Measurements from ENCODE around the gene ZFYVE28. TPM values are rescaled to one million over a fixed set of nuclear protein-coding genes. Genes with fewer than 3 reads are reported as not detected.

The ZFYVE28 gene
- total RNA-seq, 1 donor from 2014 or later, result 16.6 TPM

- H3K36me3 ChIP-seq, result peaks cover 68% of the 10 kb centered on the region
- H3K4me1 ChIP-seq, result peaks cover 9% of the 10 kb centered on the region
- intact Hi-C loops (cut with DNase I), result no loop called here
- H3K27me3 ChIP-seq, result no peaks in the 10 kb centered on the region
- TF ChIP-seq, protein P1, sequence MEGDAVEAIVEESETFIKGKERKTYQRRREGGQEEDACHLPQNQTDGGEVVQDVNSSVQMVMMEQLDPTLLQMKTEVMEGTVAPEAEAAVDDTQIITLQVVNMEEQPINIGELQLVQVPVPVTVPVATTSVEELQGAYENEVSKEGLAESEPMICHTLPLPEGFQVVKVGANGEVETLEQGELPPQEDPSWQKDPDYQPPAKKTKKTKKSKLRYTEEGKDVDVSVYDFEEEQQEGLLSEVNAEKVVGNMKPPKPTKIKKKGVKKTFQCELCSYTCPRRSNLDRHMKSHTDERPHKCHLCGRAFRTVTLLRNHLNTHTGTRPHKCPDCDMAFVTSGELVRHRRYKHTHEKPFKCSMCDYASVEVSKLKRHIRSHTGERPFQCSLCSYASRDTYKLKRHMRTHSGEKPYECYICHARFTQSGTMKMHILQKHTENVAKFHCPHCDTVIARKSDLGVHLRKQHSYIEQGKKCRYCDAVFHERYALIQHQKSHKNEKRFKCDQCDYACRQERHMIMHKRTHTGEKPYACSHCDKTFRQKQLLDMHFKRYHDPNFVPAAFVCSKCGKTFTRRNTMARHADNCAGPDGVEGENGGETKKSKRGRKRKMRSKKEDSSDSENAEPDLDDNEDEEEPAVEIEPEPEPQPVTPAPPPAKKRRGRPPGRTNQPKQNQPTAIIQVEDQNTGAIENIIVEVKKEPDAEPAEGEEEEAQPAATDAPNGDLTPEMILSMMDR (IDR thresholded peaks at IDR 0.05), result no peak
- H3K27ac ChIP-seq, result no peak overlapping the region
- H3K9me3 ChIP-seq, result no peaks in the 10 kb centered on the region
- no peak overlapping the region for H3K4me3 ChIP-seq
- DNase-seq (peak; percentile 55), ATAC-seq (no peak)
Observed at GRCh38 chr4:2249526-2250356, 168.7 kb downstream of the ZFYVE28 start.

- no peak for ATAC-seq
- H3K27me3 ChIP-seq, result no peaks in the 10 kb centered on the region
- H3K36me3 ChIP-seq, result peaks cover 59% of the 10 kb centered on the region
- no peaks in the 10 kb centered on the region for H3K9me3 ChIP-seq
- DNase-seq, result no peak
- H3K4me3 ChIP-seq, result no peak overlapping the region
- peaks cover 18% of the 10 kb centered on the region for H3K4me1 ChIP-seq
- intact Hi-C loops (cut with DNase I), result no loop called here
- TF ChIP-seq, protein P1 (IDR thresholded peaks at IDR 0.05), result no peak
- H3K27ac ChIP-seq, result no peak overlapping the region
Observed at GRCh38 chr4:2248821-2249261, 169.6 kb downstream of the ZFYVE28 start.

GRCh38 chr4:2248044-2248780, 170.2 kb downstream of the ZFYVE28 start:
- intact Hi-C loops (cut with DNase I), result no loop called here
- Histone ChIP-seq H3K27ac (no peak overlapping the region), H3K36me3 (peaks cover 52% of the 10 kb centered on the region), H3K4me3 (no peak overlapping the region), H3K27me3 (no peaks in the 10 kb centered on the region), H3K4me1 (peaks cover 21% of the 10 kb centered on the region), H3K9me3 (no peaks in the 10 kb centered on the region)
- TF ChIP-seq, protein P1 (IDR thresholded peaks at IDR 0.05), result no peak
- no peak for DNase-seq
- ATAC-seq, result no peak

DNA sequence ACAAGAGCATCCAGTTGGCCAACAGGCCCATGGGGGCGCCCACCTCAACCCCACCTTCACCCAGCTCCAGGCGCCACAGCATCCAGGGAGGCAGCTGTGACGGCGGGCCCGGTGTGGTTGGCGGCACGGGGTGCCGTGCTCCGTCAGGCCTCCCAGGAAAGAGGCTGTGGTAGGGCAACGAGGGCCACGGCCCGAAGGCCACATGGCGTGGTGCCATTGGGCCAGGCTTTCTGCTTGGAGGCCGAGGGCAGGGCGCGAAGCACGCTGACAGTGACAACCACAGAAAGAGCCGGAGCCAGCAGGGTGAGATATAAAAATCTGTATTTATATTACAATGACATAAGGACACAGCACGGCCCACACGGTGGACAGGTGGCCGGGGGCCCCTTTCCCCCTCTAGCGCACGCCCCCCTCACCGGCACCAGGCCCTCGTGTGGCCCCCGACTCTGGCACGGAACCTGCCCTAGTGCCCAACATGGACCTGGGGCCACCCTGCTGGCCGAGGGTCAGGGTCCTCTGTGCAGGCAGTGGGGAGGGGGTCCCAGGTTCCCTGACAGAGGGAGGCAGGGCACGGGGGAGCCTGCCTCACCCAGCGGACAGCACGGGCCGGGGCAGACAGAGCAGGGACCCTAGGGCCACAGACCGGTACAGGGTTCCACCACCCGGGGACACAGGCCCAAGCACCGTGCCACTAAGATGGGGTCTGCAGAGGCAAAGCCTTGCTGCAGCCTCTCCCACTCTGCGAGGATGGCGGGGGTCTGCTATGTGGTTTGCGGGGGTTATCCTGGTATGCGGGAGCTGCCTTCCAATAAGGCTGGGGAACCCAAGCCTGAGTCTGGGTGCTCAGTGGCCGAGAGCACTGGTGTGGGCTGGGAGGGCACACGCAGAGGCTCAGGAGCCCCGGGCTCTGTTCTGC, 171.1 kb downstream of the ZFYVE28 start:
- H3K36me3 ChIP-seq, result peaks cover 44% of the 10 kb centered on the region
- no peak for DNase-seq
- ATAC-seq, result no peak
- no peak overlapping the region for H3K27ac ChIP-seq
- intact Hi-C loops (cut with DNase I), result no loop called here
- H3K9me3 ChIP-seq, result no peaks in the 10 kb centered on the region
- TF ChIP-seq, protein P1 (IDR thresholded peaks at IDR 0.05), result no peak
- no peaks in the 10 kb centered on the region for H3K27me3 ChIP-seq
- peaks cover 21% of the 10 kb centered on the region for H3K4me1 ChIP-seq
- H3K4me3 ChIP-seq, result no peak overlapping the region

GRCh38 chr4:2246384-2247127, 171.9 kb downstream of the ZFYVE28 start:
- peak overlapping the region; percentile 60 for H3K27ac ChIP-seq

More at GRCh38 chr4:2246384-2247127, 171.9 kb downstream of the ZFYVE28 start:
- ATAC-seq (no peak), DNase-seq (no peak)
- TF ChIP-seq, protein P1 (IDR thresholded peaks at IDR 0.05), result no peak
- Histone ChIP-seq H3K4me1 (peaks cover 21% of the 10 kb centered on the region), H3K27me3 (no peaks in the 10 kb centered on the region), H3K36me3 (peaks cover 38% of the 10 kb centered on the region), H3K9me3 (no peaks in the 10 kb centered on the region), H3K4me3 (no peak overlapping the region)
- intact Hi-C loops (cut with DNase I), result no loop called here
